ENCODE measurements around the gene ADCY4. TPM values are rescaled to one million over a fixed set of nuclear protein-coding genes. Genes with fewer than 3 reads are reported as not detected.
A peak's percentile ranks its signal among the peaks of the same experiment; 100 is the strongest.
"Not testable (repeated sequence)": the region's sequence is repeated elsewhere in the genome, so short reads cannot be mapped to it uniquely, and the experiment has no call there.

Gene ADCY4
- total RNA-seq, 1 donor from 2014 or later, result 29.0 TPM

- peak; percentile 93 for DNase-seq (ENCODE audit: low spot score)
Measured at GRCh38 chr14:24366721-24367513, 32.0 kb upstream of the ADCY4 start.

- no peak for DNase-seq (ENCODE audit: low spot score)
Measured at GRCh38 chr14:24366413-24366720, 31.5 kb upstream of the ADCY4 start.

- peak; percentile 87 for DNase-seq (ENCODE audit: low spot score)
Measured at GRCh38 chr14:24365600-24366412, 30.9 kb upstream of the ADCY4 start.

GRCh38 chr14:24364841-24365240 lies 30.0 kb upstream of the ADCY4 start:
- no peak for DNase-seq (ENCODE audit: low spot score)

GRCh38 chr14:24363401-24363800 lies 28.5 kb upstream of the ADCY4 start:
- DNase-seq (ENCODE audit: low spot score), result no peak

- DNase-seq (ENCODE audit: low spot score), result no peak
Measured at GRCh38 chr14:24362241-24362960, 27.5 kb upstream of the ADCY4 start.

- DNase-seq (ENCODE audit: low spot score), result no peak
Measured at GRCh38 chr14:24361326-24361725, 26.5 kb upstream of the ADCY4 start.

GRCh38 chr14:24360281-24360680 lies 25.4 kb upstream of the ADCY4 start:
- DNase-seq (ENCODE audit: low spot score), result no peak

- no peak for DNase-seq (ENCODE audit: low spot score)
Measured at GRCh38 chr14:24356208-24356607, 21.3 kb upstream of the ADCY4 start.

- no peak for DNase-seq (ENCODE audit: low spot score)
Measured at GRCh38 chr14:24355009-24355408, 20.1 kb upstream of the ADCY4 start.

GRCh38 chr14:24354482-24354825 lies 19.6 kb upstream of the ADCY4 start:
- DNase-seq (ENCODE audit: low spot score), result not testable (repeated sequence)

GRCh38 chr14:24353559-24354481 lies 18.9 kb upstream of the ADCY4 start:
- DNase-seq (ENCODE audit: low spot score), result peak; percentile 87

GRCh38 chr14:24351517-24351916 lies 16.6 kb upstream of the ADCY4 start:
- no peak for DNase-seq (ENCODE audit: low spot score)

GRCh38 chr14:24349742-24350141 lies 14.9 kb upstream of the ADCY4 start:
- DNase-seq (ENCODE audit: low spot score), result no peak

GRCh38 chr14:24348186-24348585 lies 13.3 kb upstream of the ADCY4 start:
- no peak for DNase-seq (ENCODE audit: low spot score)

- no peak for DNase-seq (ENCODE audit: low spot score)
Measured at GRCh38 chr14:24347134-24347533, 12.3 kb upstream of the ADCY4 start.

- DNase-seq (ENCODE audit: low spot score), result no peak
Measured at GRCh38 chr14:24343795-24344660, 9.2 kb upstream of the ADCY4 start.

- DNase-seq (ENCODE audit: low spot score), result no peak
Measured at GRCh38 chr14:24342889-24343288, 8.0 kb upstream of the ADCY4 start.

GRCh38 chr14:24340606-24341005 lies 5.7 kb upstream of the ADCY4 start:
- DNase-seq (ENCODE audit: low spot score), result no peak
